K562 (cell line): ENCODE results near the gene TMEM143. TPM values are rescaled to one million over a fixed set of nuclear protein-coding genes. Genes with fewer than 3 reads are reported as not detected.

ENCODE experiments used
- BACH1 ChIP-seq: fragments of 200-800 bp; sonication (Bioruptor generic); IDR thresholded peaks from 2 replicates; pipeline ENCODE4 v1.6.1; 2016; ENCODE audit warnings: missing genetic modification characterization, missing compliant biosample characterization
- ESRRB ChIP-seq: fragments of 250-450 bp; sonication (Bioruptor Pico); IDR thresholded peaks from 2 replicates; pipeline ENCODE4 v1.5.0; 2020; ENCODE audit warnings: mild to moderate bottlenecking, moderate library complexity, borderline replicate concordance
- EZH2 ChIP-seq: IDR thresholded peaks from 2 replicates; pipeline ENCODE4 v1.6.1; 2012; ENCODE audit warnings: low read depth, mild to moderate bottlenecking, inconsistent platforms, low read length, borderline replicate concordance
- FOXP4 ChIP-seq: sonication (generic); formaldehyde crosslinking; IDR thresholded peaks from 2 replicates; pipeline ENCODE4 v1.8.0; 2022; ENCODE audit warnings: mild to moderate bottlenecking, missing genetic modification reagents, borderline replicate concordance
- HMGXB4 ChIP-seq: sonication (generic); formaldehyde crosslinking; IDR thresholded peaks from 2 replicates; pipeline ENCODE4 v1.8.1; 2023; ENCODE audit warnings: mild to moderate bottlenecking, missing genetic modification reagents
- RBM17 ChIP-seq: fragments of 200-400 bp; formaldehyde crosslinking; IDR thresholded peaks from 2 replicates; pipeline ENCODE4 v1.6.1; 2017; ENCODE audit warnings: low read depth, mild to moderate bottlenecking, low read length, borderline replicate concordance
- RUNX1 ChIP-seq: sonication (generic); IDR thresholded peaks from 2 replicates; pipeline ENCODE4 v1.6.1; 2016; ENCODE audit warnings: antibody characterized with exemption, low read depth
- ZBTB1 ChIP-seq: sonication (generic); formaldehyde crosslinking; IDR thresholded peaks from 2 replicates; pipeline ENCODE4 v1.8.1; 2023; ENCODE audit warnings: missing genetic modification reagents, low read depth, mild to moderate bottlenecking, borderline replicate concordance
- ZNF146 ChIP-seq: IDR thresholded peaks from one replicate; pipeline ENCODE4 v1.6.1; 2018; ENCODE audit warnings: missing compliant biosample characterization; ENCODE audit not compliant: unreplicated experiment
- polyA plus RNA-seq, 8 experiments: library from polyadenylated mRNA; depleted of rRNA in 4 of 8; stranded (reverse) in 5 of 8; unstranded in 3 of 8; fragments of >200 nt; fragmentation: Nextera tagmentation in 2 of 8; fragmentation: Illumina TruSeq in 1 of 8; extraction: Ambion mirVana in 2 of 8; extraction: Trizol in 1 of 8; gene quantifications; 2 replicates each; pipeline versions ENCODE4 v1.2.1 to v1.2.3, GENCODE V29; 2011 to 2014; ENCODE audit warnings: inconsistent platforms in 1 of 8, missing spikeins in 1 of 8
- total RNA-seq, 7 experiments: library from RNA; depleted of rRNA in 6 of 7; stranded (reverse); fragments of >200 nt in 6 of 7; fragmentation: Illumina TruSeq in 2 of 7; extraction: Trizol in 2 of 7; gene quantifications; 2 replicates each; pipeline versions ENCODE4 v1.2.1 to v1.2.3, GENCODE V29; 2011 to 2021; ENCODE audit warnings: low replicate concordance in 1 of 7
- TF ChIP-seq, protein P1 (sequence below): fragments of 450-650 bp; conservative IDR thresholded peaks from 2 replicates; pipeline ENCODE4 v1.6.1; 2016; ENCODE audit warnings: missing genetic modification characterization, low read depth, mild to moderate bottlenecking, missing compliant biosample characterization, moderate library complexity

The TMEM143 gene
- total and polyA plus RNA-seq, 9 of the 15 experiments (the other 6 are each of a cell fraction or from before 2014, with no cell fraction given) = 0.66 to 8.8 (median 4.3) TPM

- TF ChIP-seq FOXP4 (CRISPR knock-in tag) = peak; percentile 89; the same call in 1 of the 2 replicates
- peak; percentile 64; the same call in 1 of the 2 replicates for TF ChIP-seq ZBTB1
- TF ChIP-seq, protein P1, sequence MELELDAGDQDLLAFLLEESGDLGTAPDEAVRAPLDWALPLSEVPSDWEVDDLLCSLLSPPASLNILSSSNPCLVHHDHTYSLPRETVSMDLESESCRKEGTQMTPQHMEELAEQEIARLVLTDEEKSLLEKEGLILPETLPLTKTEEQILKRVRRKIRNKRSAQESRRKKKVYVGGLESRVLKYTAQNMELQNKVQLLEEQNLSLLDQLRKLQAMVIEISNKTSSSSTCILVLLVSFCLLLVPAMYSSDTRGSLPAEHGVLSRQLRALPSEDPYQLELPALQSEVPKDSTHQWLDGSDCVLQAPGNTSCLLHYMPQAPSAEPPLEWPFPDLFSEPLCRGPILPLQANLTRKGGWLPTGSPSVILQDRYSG (tag) = no peak
- no peak for TF ChIP-seq BACH1 (tag)
- TF ChIP-seq EZH2 = no peak
- no peak for TF ChIP-seq ZNF146 (CRISPR knock-in tag)
- peak; percentile 66; the same call in 1 of the 2 replicates for TF ChIP-seq RUNX1
- peak; percentile 100 for TF ChIP-seq HMGXB4 (CRISPR knock-in tag)
- TF ChIP-seq ESRRB = no peak
- TF ChIP-seq RBM17 = no peak
- TF ChIP-seq, all 486 proteins: peak for 122
Observed at GRCh38 chr19:48390188-48391099, 26.7 kb upstream of the TMEM143 start (continued).
